K562 (cell line): ENCODE results near the gene HSPB2. TPM values are rescaled to one million over a fixed set of nuclear protein-coding genes. Genes with fewer than 3 reads are reported as not detected.

Experiments
- ARID3A ChIP-seq: IDR thresholded peaks from 2 replicates; pipeline ENCODE4 v1.6.1; 2012; ENCODE audit warnings: low read depth, low read length, improper control_type of control experiment, borderline replicate concordance
- GABPB1 ChIP-seq: sonication (generic); formaldehyde crosslinking; IDR thresholded peaks from 2 replicates; pipeline ENCODE4 v1.8.0; 2022; ENCODE audit warnings: mild to moderate bottlenecking, missing genetic modification reagents
- NKRF ChIP-seq: fragments of 450-650 bp; IDR thresholded peaks from 2 replicates; pipeline ENCODE4 v1.6.1; 2016; ENCODE audit warnings: borderline replicate concordance
- PATZ1 ChIP-seq: fragments of 250-450 bp; sonication (Bioruptor Pico); IDR thresholded peaks from 2 replicates; pipeline ENCODE4 v1.5.0; 2020; ENCODE audit warnings: mild to moderate bottlenecking, borderline replicate concordance
- TARDBP ChIP-seq: fragments of 450-650 bp; IDR thresholded peaks from 2 replicates; pipeline ENCODE4 v1.6.1; 2016
- ZC3H11A ChIP-seq: IDR thresholded peaks from 2 replicates; pipeline ENCODE4 v1.6.1; 2012; ENCODE audit warnings: low read depth, low read length, improper control_type of control experiment
- ZNF239 ChIP-seq: fragments of 250-450 bp; sonication (Bioruptor Pico); IDR thresholded peaks from 2 replicates; pipeline ENCODE4 v1.4.0; 2020; ENCODE audit warnings: mild to moderate bottlenecking
- ZNF408 ChIP-seq: fragments of 250-450 bp; sonication (Bioruptor Pico); IDR thresholded peaks from 2 replicates; pipeline ENCODE4 v1.4.0; 2020; ENCODE audit warnings: low read depth, mild to moderate bottlenecking, moderate library complexity
- ZNF695 ChIP-seq: fragments of 450-650 bp; formaldehyde crosslinking; IDR thresholded peaks from 2 replicates; pipeline ENCODE4 v1.4.0; 2020; ENCODE audit warnings: mild to moderate bottlenecking, moderate library complexity
- ZNF740 ChIP-seq, 3 experiments: fragments of 200-800 bp in 1 of 3; sonication (Bioruptor generic) in 1 of 3; sonication (generic) in 1 of 3; formaldehyde crosslinking in 1 of 3; IDR thresholded peaks; 2 replicates each; pipeline versions ENCODE4 v1.6.1 to v1.8.0; 2016 to 2022; ENCODE audit warnings: mild to moderate bottlenecking in 2 of 3, missing compliant biosample characterization in 2 of 3, missing genetic modification characterization in 2 of 3, missing genetic modification reagents in 1 of 3
- ZNF75A ChIP-seq: fragments of 450-650 bp; formaldehyde crosslinking; IDR thresholded peaks from 2 replicates; pipeline ENCODE4 v1.4.0; 2020; ENCODE audit warnings: mild to moderate bottlenecking
- ZNF764 ChIP-seq: fragments of 250-450 bp; sonication (Bioruptor Pico); IDR thresholded peaks from 2 replicates; pipeline ENCODE4 v1.4.0; 2020; ENCODE audit warnings: low read depth, mild to moderate bottlenecking, moderate library complexity
- ZNF785 ChIP-seq: fragments of 250-450 bp; sonication (Bioruptor Pico); IDR thresholded peaks from 2 replicates; pipeline ENCODE4 v1.4.0; 2020; ENCODE audit warnings: mild to moderate bottlenecking
- polyA plus RNA-seq, 8 experiments: library from polyadenylated mRNA; depleted of rRNA in 4 of 8; stranded (reverse) in 5 of 8; unstranded in 3 of 8; fragments of >200 nt; fragmentation: Nextera tagmentation in 2 of 8; fragmentation: Illumina TruSeq in 1 of 8; extraction: Ambion mirVana in 2 of 8; extraction: Trizol in 1 of 8; gene quantifications; 2 replicates each; pipeline versions ENCODE4 v1.2.1 to v1.2.3, GENCODE V29; 2011 to 2014; ENCODE audit warnings: inconsistent platforms in 1 of 8, missing spikeins in 1 of 8
- total RNA-seq, 7 experiments: library from RNA; depleted of rRNA in 6 of 7; stranded (reverse); fragments of >200 nt in 6 of 7; fragmentation: Illumina TruSeq in 2 of 7; extraction: Trizol in 2 of 7; gene quantifications; 2 replicates each; pipeline versions ENCODE4 v1.2.1 to v1.2.3, GENCODE V29; 2011 to 2021; ENCODE audit warnings: low replicate concordance in 1 of 7

Gene HSPB2
- total and polyA plus RNA-seq, 9 of the 15 experiments (the other 6 are each of a cell fraction or from before 2014, with no cell fraction given) = 0.06 to 0.35 (median 0.11) TPM; not detected in 5

- TF ChIP-seq ZNF764 (CRISPR knock-in tag) (no peak), PATZ1 (no peak), ARID3A (no peak), ZNF408 (CRISPR knock-in tag) (no peak), ZNF695 (CRISPR knock-in tag) (no peak), ZC3H11A (no peak), NKRF (no peak), ZNF740 (CRISPR knock-in tag; IDR thresholded peaks at IDR 0.05) (no peak), ZNF740 (tag; IDR thresholded peaks at IDR 0.05) (no peak), GABPB1 (CRISPR knock-in tag) (no peak), ZNF239 (CRISPR knock-in tag) (no peak), TARDBP (no peak), ZNF75A (CRISPR knock-in tag) (no peak), ZNF785 (no peak)
These were observed 30.3 kb upstream of the HSPB2 start (continued) for GRCh38 chr11:111882202-111882601.
